ENCODE results near the gene BRD1. TPM values are rescaled to one million over a fixed set of nuclear protein-coding genes. Genes with fewer than 3 reads are reported as not detected.

The BRD1 gene
- total RNA-seq, 1 experiment from 2014 or later, result 31.3 TPM

- ChIA-PET CTCF (no interaction called here), POLR2A (no interaction called here), RAD21 (ENCODE audit: low non-redundant PET in 1 of 2, low total read pairs in 2 of 2, uncharacterized antibody in 2 of 2, unreplicated experiment in 2 of 2) (no interaction called here)
- intact Hi-C loops (cut with micrococcal nuclease), result no loop called here
- Histone ChIP-seq H3K9me2 (ENCODE audit: insufficient read depth) (no peaks in the 10 kb centered on the region), H3K36me3 (ENCODE audit: control insufficient read depth in 1 of 2, insufficient read depth in 2 of 2, low read length in 2 of 2) (peaks cover 37 to 46% of the 10 kb centered on the region in 2 experiments), H3K4me3 (replicated peaks in 1 of 2; ENCODE audit: low read depth in 1 of 2, low read length in 2 of 2) (no peak overlapping the region), H3K9me3 (ENCODE audit: control insufficient read depth in 1 of 2, insufficient read depth in 1 of 2, low read depth in 1 of 2, low read length in 2 of 2) (no peaks in the 10 kb centered on the region), H4K20me1 (ENCODE audit: insufficient read depth) (no peaks in the 10 kb centered on the region), H3K79me2 (ENCODE audit: insufficient read depth, low read length) (peaks cover 65% of the 10 kb centered on the region), H2AFZ (ENCODE audit: low read depth, low read length, poor library complexity, severe bottlenecking) (no peak overlapping the region), H3K4me1 (ENCODE audit: control insufficient read depth in 1 of 2, insufficient read depth in 2 of 2, low read length in 2 of 2) (no peaks in the 10 kb centered on the region), H3K4me2 (ENCODE audit: low read length) (no peak overlapping the region), H3K9ac (ENCODE audit: low read length) (no peak overlapping the region), H3K27me3 (ENCODE audit: insufficient read depth, low read length) (no peaks in the 10 kb centered on the region), H3K27ac (ENCODE audit: low read depth, low read length) (no peak overlapping the region)
- no peak for DNase-seq (ENCODE audit: low read depth, low spot score)
- TF ChIP-seq, protein P1, sequence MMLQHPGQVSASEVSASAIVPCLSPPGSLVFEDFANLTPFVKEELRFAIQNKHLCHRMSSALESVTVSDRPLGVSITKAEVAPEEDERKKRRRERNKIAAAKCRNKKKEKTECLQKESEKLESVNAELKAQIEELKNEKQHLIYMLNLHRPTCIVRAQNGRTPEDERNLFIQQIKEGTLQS (IDR thresholded peaks at IDR 0.05), result no peak
- no peak for TF ChIP-seq EZH2 (IDR thresholded peaks at IDR 0.05)
- TF ChIP-seq EZH2phosphoT487 (IDR thresholded peaks at IDR 0.05; ENCODE audit: borderline replicate concordance), result no peak
- no peak for TF ChIP-seq SRF (IDR thresholded peaks at IDR 0.05; ENCODE audit: low read depth)
- TF ChIP-seq EGR1 (IDR thresholded peaks at IDR 0.05; ENCODE audit: low read depth), result no peak
- TF ChIP-seq ZNF274 (IDR thresholded peaks at IDR 0.05; ENCODE audit: low read depth, low read length), result no peak
- TF ChIP-seq SIN3A (IDR thresholded peaks at IDR 0.05; ENCODE audit: low read depth), result no peak
- TF ChIP-seq FOSL1 (IDR thresholded peaks at IDR 0.05; ENCODE audit: low read depth), result no peak
- no peak for TF ChIP-seq SP1 (IDR thresholded peaks at IDR 0.05; ENCODE audit: low read depth)
- TF ChIP-seq CBX3 (IDR thresholded peaks at IDR 0.05; ENCODE audit: low read depth), result no peak
- no peak for TF ChIP-seq CEBPB (IDR thresholded peaks at IDR 0.05; ENCODE audit: low read depth)
- no peak for TF ChIP-seq ZBTB33 (IDR thresholded peaks at IDR 0.05; ENCODE audit: extremely low read depth, insufficient replicate concordance, low read length)
- TF ChIP-seq, protein P2, sequence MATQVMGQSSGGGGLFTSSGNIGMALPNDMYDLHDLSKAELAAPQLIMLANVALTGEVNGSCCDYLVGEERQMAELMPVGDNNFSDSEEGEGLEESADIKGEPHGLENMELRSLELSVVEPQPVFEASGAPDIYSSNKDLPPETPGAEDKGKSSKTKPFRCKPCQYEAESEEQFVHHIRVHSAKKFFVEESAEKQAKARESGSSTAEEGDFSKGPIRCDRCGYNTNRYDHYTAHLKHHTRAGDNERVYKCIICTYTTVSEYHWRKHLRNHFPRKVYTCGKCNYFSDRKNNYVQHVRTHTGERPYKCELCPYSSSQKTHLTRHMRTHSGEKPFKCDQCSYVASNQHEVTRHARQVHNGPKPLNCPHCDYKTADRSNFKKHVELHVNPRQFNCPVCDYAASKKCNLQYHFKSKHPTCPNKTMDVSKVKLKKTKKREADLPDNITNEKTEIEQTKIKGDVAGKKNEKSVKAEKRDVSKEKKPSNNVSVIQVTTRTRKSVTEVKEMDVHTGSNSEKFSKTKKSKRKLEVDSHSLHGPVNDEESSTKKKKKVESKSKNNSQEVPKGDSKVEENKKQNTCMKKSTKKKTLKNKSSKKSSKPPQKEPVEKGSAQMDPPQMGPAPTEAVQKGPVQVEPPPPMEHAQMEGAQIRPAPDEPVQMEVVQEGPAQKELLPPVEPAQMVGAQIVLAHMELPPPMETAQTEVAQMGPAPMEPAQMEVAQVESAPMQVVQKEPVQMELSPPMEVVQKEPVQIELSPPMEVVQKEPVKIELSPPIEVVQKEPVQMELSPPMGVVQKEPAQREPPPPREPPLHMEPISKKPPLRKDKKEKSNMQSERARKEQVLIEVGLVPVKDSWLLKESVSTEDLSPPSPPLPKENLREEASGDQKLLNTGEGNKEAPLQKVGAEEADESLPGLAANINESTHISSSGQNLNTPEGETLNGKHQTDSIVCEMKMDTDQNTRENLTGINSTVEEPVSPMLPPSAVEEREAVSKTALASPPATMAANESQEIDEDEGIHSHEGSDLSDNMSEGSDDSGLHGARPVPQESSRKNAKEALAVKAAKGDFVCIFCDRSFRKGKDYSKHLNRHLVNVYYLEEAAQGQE (IDR thresholded peaks at IDR 0.05; ENCODE audit: low read depth), result no peak
- no peak for TF ChIP-seq POLR2A (IDR thresholded peaks at IDR 0.05; ENCODE audit: borderline replicate concordance, extremely low read depth, insufficient read depth, insufficient read length)
- TF ChIP-seq YY1 (IDR thresholded peaks at IDR 0.05; ENCODE audit: extremely low read depth, insufficient replicate concordance, low read depth, low read length), result no peak
- no peak for TF ChIP-seq RAD21 (IDR thresholded peaks at IDR 0.05; ENCODE audit: low read depth)
- TF ChIP-seq, protein P3, sequence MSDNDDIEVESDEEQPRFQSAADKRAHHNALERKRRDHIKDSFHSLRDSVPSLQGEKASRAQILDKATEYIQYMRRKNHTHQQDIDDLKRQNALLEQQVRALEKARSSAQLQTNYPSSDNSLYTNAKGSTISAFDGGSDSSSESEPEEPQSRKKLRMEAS (IDR thresholded peaks at IDR 0.05), result no peak
- no peak for TF ChIP-seq POLR2AphosphoS5 (IDR thresholded peaks at IDR 0.05; ENCODE audit: low read depth, low read length)
- TF ChIP-seq JUND (IDR thresholded peaks at IDR 0.05), result no peak
- no peak for TF ChIP-seq TCF7L2 (IDR thresholded peaks at IDR 0.05; ENCODE audit: borderline replicate concordance, extremely low read depth, insufficient read depth, insufficient read length)
- no TSS peak for BruUV-seq (replicated peaks)
- no peak for ATAC-seq
These were observed 34.4 kb downstream of the BRD1 start for GRCh38 chr22:49793296-49793695.
